Mesenteric fat pad (tissue), 1 donor: Measurements from ENCODE around the gene FMNL2. TPM values are rescaled to one million over a fixed set of nuclear protein-coding genes. Genes with fewer than 3 reads are reported as not detected.

ENCODE experiments used
- DNase-seq: peaks from one replicate; pipeline ENCODE4 v3.0.0-alpha.2; 2020; ENCODE audit warnings: low spot score
- total RNA-seq: library from RNA; stranded (reverse); fragmentation: NEBNext Ultra II Directional; extraction: Animal tissue kit (Norgen Biotek cat#: 25700); gene quantifications from one replicate; pipeline ENCODE4 v1.2.1, GENCODE V29; 2021
- donor health status: DM: yes; HTN: yes; CAD: no.

FMNL2 gene
- total RNA-seq, 1 donor from 2014 or later, result 57.6 TPM

DNA sequence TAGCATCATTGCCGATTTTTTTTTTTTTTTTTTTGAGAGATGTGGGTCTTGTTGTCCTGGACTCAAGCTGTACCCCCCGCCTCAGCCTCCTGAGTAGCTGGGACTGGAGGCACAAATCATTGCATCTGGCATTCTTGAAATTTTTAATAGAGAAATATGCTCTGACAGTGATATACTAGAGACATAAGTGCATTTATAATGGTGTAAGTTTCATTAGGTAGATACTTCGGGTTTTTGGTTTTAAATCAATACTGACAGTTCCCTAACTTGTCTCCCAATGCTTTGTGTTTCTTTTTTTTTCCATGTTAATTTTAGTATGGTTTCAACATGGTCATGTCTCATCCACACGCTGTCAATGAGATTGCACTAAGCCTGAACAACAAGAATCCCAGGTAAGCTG lies 243.6 kb downstream of the FMNL2 start:
- no peak for DNase-seq

DNA sequence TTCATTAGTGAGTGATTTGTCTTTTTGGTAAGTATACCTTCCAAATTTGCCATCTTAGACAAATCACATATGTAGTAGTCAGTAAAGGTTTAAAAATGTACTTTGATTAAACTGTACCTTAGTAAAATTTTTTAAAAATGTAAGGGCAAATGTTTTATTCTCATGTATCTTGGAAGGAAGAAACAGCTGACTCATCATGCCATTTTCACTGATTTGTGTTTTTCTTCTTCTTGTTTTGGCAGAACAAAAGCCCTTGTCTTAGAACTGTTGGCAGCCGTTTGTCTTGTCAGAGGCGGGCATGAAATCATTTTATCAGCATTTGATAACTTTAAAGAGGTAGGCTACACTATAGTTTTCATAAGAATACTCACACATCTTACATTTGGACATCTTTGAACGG lies 245.7 kb downstream of the FMNL2 start:
- no peak for DNase-seq

DNA sequence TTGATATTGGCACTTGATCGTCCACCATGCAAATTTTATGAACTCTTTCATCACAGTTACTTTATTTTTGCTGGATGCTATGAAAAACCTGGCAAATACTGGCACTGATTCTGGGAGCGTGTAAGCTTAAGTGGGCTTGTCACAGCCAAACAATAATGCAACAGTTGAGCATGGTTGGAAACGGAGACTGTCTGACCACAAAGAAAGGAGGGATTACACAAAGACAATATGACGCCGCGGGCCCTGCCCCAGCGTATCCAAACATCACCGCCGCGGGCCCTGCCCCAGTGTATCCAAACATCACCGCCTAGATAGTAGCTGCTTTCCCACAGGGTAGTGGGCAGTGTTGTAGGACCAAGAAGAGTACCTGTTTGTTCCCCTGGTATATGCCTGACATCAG lies 246.4 kb downstream of the FMNL2 start:
- no peak for DNase-seq

DNA sequence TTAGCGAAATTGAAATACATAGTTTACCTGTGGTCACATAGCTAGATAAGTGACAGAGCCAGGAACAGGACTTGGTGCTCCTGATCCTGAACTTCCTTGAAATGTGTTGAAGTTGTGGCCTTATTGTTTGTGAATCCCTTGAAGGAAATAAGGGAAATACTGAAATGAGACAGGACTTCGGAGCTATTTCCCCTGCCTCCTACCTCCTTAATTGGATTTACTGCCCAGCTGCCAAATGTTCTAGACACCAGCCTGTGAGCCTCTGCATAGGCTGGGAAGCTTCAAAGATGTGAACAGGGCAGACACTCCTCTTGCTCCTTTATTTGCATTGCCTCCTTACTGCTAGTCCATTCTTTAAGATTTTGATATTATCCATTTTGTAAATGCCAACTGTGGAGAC lies 247.1 kb downstream of the FMNL2 start:
- DNase-seq, result no peak

DNA sequence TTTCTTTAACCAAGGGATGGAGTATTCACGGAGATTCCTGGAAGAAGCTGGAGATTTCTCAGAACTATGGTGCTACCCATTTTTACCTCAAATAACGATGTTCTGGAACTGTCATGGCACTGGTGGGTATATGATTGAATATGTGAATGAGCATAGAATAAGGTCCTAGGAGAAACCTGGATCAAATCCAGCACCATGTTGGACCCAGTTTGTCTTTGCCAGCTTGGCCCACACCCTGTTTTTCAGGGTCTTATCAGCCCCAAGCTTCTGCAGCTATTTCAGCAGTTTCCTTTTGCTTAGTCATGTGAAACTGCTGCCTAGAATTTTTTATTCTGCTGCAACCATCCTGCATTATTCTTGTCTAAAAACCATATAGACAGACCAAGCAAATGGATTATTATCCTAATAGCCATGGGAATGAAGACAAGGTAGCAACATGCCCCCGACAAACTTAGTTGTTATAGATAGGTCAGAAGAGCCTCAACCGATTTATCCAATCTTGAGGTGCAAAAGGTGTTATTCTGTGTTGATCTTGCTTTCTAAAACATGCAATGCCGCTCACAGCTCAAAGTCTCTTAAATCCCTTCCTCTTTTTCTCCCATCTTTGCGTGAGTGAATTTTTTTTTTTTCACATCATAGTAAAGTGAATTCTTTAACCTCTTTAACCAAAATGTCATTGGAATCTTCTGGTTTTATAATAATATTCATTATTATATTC lies 248.7 kb downstream of the FMNL2 start:
- no peak for DNase-seq

DNA sequence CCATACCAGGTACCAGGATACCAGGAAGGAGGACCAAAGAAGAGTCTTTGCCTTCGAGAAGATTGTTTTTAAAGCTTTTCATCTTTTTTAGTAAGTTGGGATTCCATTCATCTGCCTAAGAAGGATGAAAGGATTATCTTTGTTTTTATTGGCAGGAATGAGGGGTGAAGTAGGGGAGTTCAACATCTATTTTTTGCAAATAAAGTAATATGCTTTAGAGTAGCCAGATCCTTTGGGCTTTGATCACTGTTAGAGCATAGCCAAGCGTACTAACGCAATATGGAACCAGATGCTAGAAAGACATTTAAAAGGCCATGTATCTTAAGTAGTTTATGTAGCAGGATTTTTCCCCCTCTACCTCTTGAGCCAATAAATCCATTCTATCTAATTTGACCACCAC lies 249.3 kb downstream of the FMNL2 start:
- DNase-seq, result no peak

DNA sequence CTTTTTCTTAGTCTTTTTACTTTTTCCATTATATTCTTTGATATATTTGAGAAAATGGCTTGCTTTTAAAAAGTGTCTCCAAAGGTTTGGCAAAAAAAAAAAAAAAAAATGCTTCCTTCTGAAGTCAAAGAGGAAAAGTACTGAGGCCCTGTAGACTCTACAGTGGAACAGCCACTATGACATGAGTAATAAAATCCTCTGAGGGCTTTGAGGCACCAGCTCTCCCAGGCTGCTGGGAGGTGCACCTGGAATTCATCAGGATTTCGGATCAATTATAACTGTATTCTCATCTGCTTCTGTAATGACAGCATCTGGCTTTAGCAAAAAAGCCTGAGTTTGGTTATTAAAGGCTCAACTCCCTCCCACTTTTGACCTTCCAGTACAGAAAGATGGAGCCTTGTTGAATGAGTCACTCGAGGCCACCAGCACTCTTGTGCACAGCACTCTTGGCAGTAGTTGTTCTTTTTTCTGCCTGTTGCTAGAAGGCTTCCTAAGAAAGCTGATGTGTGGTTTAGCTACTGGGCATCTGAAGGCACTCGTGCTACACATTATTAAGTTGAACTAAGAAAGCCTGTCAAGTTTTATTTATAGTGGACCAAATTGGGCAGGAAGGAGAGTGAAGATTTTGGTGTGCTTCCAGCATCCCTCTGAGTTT lies 251.0 kb downstream of the FMNL2 start:
- no peak for DNase-seq

DNA sequence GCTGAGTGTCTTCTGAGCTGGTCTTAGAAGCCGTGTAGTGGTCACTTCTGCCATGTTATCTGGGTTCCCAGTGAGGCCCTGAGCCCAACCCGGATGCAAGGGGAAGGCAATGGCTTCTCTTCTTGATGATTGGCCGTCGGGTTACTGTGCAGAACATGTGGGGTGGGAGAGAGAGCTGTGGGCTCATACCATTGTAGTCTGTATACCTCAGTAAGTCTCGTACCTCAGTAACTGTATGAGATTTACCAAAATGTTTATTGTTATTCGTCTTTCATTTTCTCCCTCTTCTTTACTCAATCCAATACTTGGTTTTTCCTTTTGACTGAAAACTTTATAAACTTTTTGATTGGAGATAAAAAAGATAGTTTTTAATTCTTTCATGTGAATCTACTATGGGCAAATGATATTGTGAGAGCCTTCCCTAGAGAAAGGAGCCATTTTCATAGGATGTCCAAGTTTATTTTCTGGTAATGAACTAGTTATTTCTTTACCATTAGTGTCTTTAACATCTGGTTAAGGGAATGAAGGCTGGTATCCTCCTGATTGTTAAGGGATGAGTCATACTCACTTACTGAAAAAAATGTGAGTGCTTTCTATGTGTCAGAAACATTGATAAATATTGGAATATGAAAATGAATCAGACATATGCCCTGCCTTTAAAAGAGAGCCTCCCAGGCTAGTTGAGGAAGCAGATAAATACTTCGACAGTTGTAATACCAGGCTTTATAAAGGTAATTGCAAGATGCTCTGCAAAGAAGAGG lies 252.4 kb downstream of the FMNL2 start:
- DNase-seq, result no peak

DNA sequence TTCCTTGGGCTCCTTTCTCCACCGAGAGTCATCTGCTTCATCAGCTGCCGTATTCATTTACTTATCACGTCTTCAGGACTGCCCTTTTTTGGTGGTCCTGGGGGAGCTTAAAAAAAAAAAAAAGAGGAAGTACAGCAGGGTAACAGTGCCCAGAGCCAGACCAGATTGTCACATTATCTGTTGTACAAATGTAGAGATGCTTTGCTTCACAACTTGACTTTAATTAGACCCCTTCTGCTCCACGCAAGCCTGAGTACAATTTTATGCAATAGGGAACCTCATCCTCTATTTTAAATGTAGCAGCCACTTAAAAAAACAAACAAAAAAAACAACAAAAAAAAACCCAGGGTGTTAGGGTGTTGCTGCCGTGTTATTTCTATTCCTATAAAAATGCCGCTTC lies 254.0 kb downstream of the FMNL2 start:
- DNase-seq, result no peak

DNA sequence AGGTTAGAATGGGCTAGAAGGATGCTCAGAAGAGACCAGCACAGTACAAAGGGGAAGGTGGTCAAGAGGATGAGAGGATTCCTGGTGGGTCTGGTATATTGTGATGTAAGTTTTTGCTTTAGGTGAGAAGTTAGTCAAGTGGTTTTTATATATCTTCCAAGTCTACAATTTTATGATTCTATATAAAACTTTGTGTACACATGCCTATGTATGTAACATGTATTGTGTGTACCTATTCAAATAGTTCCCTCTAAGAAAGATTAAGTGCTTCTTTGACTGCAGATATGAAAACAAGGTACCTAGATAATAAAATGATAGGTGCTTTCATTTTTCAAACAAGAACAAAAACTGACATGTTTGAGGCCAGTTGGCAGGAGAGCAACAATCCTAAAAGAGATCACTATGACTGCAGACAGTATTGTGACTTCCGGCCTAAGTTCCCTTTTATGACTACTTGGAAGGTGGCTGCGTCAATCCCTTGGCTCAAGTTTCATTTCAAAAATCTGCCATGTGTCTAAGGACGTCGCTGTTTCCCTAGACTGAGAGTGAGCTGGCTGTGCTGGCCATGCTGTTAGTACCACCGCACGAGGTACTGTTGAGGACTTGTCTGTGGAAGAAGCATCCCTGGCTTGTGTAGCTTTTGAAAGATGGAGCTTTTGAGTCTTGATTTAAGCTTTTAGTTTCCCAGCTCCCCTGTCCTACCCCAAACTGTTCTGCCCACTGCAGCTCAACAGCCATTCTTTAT lies 259.2 kb downstream of the FMNL2 start:
- DNase-seq, result no peak

DNA sequence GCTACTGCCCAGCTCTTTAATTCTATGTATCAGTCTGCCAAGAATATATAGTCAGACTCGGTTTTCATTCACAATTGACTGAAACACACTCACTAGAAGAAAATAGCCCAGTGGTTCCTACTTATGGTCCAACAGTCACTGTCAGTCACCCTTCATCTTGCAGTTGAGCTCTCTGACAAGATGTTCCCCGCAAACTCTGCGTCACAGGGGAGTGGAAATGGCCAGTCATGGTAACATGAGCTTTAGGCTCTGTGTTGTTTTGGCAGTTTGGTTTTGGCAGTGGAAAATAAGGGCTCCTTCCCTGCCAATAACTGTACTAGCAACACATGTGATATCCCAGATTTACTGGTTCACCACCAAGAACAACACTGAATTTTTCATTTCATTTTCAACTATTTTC lies 259.8 kb downstream of the FMNL2 start:
- no peak for DNase-seq

DNA sequence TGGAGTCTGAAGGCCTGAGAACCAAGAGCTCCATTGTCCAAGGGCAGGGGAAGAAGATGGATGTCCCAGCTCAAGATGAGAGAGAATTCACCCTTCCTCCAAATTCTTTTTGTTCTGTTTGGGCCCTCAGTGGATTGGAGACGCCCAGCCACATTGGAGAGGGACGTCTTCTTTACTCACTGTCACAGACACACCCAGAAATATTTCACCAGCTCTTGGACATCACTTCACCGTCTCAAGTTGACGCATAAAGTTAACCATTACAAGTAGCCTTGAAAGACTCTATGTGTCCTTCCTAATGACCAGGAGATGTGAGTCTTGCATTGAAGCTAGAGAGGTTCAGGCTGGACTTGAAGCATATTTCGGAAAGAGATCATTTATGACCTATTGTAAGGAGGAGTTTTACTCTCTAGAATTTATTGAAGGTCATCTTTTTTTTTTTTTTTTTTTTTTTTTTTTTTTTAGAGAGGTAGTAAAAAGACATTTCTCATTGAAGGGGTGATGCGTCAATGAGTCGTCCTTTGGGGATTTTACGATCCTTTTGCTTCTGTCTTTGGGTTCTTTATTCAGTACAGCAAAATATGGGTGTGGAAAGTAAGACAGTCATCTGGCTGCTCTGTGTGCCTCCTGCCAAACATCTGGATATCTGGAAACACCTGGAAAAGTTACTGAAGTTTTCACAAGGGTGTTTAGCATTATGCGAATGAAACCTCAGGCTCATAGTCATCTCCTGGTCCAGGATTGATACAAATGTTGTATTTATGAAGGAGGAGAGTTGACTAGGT lies 264.2 kb downstream of the FMNL2 start:
- DNase-seq, result no peak

DNA sequence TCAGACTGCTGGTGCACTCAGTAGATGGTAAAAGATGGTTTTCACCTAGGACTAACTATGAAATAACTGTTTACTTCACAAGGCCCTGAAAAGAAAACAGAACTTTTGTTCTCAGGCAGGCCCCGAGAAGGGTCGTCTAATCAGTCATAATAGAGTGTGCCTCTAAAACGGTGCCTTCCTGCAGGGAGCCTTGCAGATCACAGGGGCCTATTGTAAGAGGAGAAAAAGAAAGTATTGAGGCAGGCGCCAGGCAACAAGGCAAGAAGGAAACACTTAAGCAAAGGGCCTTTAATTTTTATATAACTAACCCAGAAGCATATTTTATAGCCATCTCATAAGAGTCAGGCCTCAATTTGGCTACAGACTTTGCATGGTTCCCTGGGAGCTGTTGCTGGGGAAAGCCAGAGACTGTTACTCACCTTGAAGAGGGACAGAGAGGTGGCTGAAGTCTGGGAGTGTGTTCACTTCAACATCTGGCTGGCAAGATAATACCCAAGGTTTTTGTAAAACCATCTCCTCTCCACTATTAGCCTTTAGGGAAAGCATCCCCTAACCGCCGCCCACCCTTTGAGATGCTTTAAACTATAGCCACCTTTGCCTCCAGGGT lies 265.2 kb downstream of the FMNL2 start:
- DNase-seq, result no peak

DNA sequence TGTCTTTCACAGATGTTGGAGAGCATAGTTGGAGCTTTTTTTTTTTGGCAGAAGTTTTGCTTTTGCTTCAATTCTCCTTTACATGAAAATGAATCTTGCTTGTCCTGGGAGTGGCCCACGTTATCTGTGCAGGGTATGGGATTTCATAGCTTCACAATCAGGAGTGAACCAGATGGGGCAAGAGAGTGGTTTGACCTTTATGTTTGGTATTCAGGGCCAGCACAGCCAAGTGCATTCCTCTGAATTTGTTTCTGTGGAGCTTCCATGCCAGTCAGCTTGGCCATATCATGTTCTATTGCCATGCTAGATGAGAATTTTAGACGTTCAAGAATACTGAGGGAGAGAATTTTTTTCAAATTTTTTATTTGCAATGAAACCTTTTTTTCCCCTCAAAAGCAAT lies 265.7 kb downstream of the FMNL2 start:
- DNase-seq, result no peak

DNA sequence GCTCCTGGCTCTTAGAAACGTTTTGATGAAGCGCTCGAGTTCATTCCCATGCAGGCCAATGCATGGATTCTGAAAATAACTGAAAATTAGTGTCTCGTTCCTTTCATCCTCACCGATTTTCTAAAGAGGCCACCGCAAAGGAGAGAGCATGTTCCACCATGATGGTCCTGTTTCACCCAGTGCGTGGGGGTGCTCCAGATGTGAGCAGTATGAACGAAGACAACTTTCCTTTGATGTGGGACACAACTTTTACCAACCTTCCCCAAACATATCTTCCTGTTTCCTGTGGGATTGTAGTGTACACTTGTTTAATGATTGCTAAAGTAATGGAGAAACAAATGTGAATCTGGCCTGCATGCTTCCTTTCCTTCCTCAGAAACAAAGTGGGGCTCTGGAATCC lies 267.8 kb downstream of the FMNL2 start:
- no peak for DNase-seq

DNA sequence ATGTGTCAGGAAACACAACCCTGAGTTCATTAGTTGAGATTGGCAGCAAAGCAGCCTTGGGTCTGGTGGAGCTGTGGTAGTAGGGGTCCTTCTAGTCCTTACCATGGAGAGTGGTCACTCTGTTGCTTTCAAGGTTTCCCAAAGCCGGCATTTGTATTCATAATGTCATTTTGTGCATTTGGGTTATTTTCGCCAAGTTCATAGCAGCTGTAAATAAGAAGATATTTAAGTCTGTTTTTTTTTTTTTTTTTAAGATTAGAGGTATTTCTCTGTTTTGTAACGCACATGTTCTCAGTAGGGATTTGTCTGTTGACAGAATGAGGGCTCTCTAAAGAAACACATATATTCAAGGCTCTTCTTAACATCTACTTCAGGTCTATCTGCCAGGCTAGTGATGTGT lies 268.2 kb downstream of the FMNL2 start:
- DNase-seq, result no peak

DNA sequence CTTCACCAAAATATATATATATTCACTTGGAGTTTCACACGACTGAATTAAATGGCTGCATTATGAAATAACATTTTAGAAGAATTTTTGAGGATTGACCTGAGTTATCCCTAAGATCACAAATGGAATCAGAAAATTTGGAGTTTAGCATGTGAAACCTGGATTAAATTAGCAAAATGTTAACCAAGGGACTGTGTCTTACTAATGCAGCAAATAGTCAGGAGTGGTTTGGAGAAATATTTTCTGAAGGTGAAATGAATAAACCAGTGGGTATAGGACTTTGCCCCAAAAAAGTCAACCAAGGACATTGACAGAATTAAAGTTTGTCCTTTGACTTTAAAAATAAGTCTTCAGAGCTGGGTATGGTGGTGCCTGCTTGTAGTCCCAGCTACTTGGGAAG lies 271.1 kb downstream of the FMNL2 start:
- DNase-seq, result no peak

DNA sequence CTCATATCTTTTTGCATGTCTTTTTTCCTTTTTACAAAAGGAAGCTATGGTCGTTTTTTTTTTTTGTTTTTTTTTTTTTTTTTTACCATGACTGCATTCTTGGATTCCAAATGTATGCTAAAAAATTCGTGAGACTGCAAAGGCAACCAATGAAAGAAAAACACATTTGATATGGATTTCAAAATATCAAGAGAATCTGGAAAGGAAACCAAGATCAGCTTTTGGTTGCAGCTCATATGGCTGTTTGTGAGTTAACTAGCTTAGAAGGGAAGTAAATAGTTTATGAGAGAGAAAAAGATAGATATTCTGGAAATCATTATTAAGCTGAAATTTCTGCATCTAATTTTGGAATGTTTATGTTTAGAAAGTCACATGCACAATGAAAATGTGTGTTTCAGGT lies 272.0 kb downstream of the FMNL2 start:
- DNase-seq, result no peak

DNA sequence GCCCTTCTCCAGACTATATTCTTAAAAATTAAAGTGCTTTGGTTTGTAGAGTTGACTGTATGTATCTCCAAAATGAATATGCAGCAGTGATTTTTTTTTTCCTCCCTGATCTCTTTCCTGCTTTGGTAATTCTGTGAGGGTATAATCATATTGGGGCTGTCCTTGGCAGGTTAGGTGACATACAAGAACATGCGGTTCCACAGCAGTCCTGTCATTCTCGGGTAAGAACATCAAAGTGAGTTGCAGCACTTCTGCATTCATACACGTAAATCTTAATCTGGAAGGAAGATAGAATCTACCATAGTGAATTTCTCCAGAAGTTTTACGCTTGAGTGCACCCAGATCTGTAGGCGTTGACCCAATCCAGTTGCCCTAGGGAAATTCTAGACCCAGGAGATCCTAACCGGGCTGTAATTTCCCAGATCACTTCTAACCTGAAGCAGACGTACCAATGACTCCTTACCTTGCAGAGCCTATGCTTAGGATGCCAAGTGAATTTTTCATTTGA lies 272.9 kb downstream of the FMNL2 start:
- DNase-seq, result no peak

DNA sequence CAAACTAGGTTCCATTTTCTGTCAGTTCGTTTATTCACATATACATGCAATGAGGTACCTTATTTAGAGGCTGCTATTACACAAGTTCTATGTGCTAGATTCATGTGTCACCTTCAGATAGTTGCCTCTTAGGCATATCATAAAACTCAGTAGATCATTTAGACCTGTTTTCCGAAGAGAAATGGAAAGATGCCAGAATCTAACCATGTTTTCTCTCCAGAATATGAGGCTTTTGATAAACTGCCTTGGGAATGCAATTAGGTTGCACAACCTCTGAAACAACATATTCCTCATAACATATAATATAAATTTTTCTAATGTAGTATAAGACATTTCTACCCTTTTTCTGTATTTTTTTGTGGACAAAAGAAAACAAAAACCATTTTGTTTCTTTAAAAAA lies 274.2 kb downstream of the FMNL2 start:
- no peak for DNase-seq
